Measurements from ENCODE around the gene SSBP3.

- no peak for TF ChIP-seq CTCF (IDR thresholded peaks at IDR 0.05)
- no peak for TF ChIP-seq ZFX (IDR thresholded peaks at IDR 0.05; ENCODE audit: borderline replicate concordance)
Observed at GRCh38 chr1:54247863-54248515, 158.2 kb downstream of the SSBP3 start.
